Stimulated activated naive CD4-positive, alpha-beta T cell (primary cell): ENCODE measurements around the gene TMEM183A.

ENCODE experiments used
- DNase-seq, 6 experiments: peaks; one replicate each; lab custom pipeline; 2025; lab: John Stamatoyannopoulos, UW

The TMEM183A gene

GRCh38 chr1:203046984-203047630 lies 39.9 kb downstream of the TMEM183A start:
- DNase-seq, result no peak

- no peak for DNase-seq
These were observed 40.9 kb downstream of the TMEM183A start for GRCh38 chr1:203048086-203048485.

- no peak for DNase-seq
These were observed 41.4 kb downstream of the TMEM183A start for GRCh38 chr1:203048555-203049051.

GRCh38 chr1:203049077-203049476 lies 41.9 kb downstream of the TMEM183A start:
- no peak for DNase-seq

GRCh38 chr1:203049576-203050180 lies 42.5 kb downstream of the TMEM183A start:
- no peak for DNase-seq

GRCh38 chr1:203050826-203051225 lies 43.7 kb downstream of the TMEM183A start:
- no peak for DNase-seq

GRCh38 chr1:203051841-203052324 lies 44.7 kb downstream of the TMEM183A start:
- DNase-seq, result no peak

- no peak for DNase-seq
These were observed 45.4 kb downstream of the TMEM183A start for GRCh38 chr1:203052601-203053000.

GRCh38 chr1:203054184-203054583 lies 47.0 kb downstream of the TMEM183A start:
- no peak for DNase-seq

- DNase-seq, result no peak
These were observed 47.5 kb downstream of the TMEM183A start for GRCh38 chr1:203054642-203055041.

- DNase-seq, result no peak
These were observed 48.1 kb downstream of the TMEM183A start for GRCh38 chr1:203055161-203055799.

GRCh38 chr1:203056012-203056411 lies 48.8 kb downstream of the TMEM183A start:
- DNase-seq, result no peak

GRCh38 chr1:203056516-203056915 lies 49.3 kb downstream of the TMEM183A start:
- no peak for DNase-seq

- DNase-seq, result no peak
These were observed 50.9 kb downstream of the TMEM183A start for GRCh38 chr1:203057911-203058675.

- DNase-seq, result no peak
These were observed 51.4 kb downstream of the TMEM183A start for GRCh38 chr1:203058676-203058935.

GRCh38 chr1:203059485-203059884 lies 52.3 kb downstream of the TMEM183A start:
- DNase-seq, result no peak

- no peak for DNase-seq
These were observed 52.9 kb downstream of the TMEM183A start for GRCh38 chr1:203060115-203060514.

- no peak for DNase-seq
These were observed 56.1 kb downstream of the TMEM183A start for GRCh38 chr1:203063287-203063686.

GRCh38 chr1:203065191-203065590 lies 58.0 kb downstream of the TMEM183A start:
- no peak for DNase-seq

GRCh38 chr1:203065986-203066385 lies 58.8 kb downstream of the TMEM183A start:
- DNase-seq, result no peak

- DNase-seq, result no peak
These were observed 59.8 kb downstream of the TMEM183A start for GRCh38 chr1:203066965-203067364.

GRCh38 chr1:203069030-203069747 lies 62.0 kb downstream of the TMEM183A start:
- DNase-seq, result no peak
